Measurements from ENCODE around the gene NACC1. TPM values are rescaled to one million over a fixed set of nuclear protein-coding genes. Genes with fewer than 3 reads are reported as not detected.
"Not testable (repeated sequence)": the region's sequence is repeated elsewhere in the genome, so short reads cannot be mapped to it uniquely, and the experiment has no call there.

The NACC1 gene
- total RNA-seq, 1 donor from 2014 or later = 30.7 TPM

DNA sequence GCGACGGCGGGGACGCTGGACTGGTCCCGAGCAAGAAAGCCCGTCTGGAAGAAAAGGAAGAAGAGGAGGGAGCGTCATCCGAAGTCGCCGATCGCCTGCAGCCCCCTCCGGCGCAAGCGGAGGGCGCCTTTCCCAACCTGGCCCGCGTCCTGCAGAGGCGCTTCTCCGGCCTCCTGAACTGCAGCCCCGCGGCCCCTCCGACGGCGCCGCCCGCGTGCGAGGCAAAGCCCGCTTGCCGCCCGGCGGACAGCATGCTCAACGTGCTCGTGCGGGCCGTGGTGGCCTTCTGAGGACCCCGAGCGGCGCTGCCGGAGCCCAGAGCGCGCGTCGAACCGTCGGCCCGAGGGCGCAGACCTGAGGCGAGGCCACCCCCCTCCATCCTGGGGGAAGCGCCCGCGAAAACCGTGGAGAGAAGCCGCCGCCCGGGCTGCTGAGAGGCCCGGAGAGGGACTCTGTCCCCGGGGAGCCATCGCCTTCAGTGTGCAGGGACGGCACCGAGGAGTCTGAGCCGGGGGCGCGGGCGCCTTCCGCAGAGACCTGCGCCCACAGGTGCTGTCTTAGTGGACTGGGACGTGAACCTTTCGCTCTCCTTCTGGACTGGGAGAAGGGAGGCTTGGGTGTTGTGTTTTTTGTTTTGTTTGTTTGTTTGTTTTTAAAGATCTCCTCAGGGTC lies 35.6 kb downstream of the NACC1 start:
- peak; percentile 76 for DNase-seq (ENCODE audit: low spot score)
- intact Hi-C loops (cut with DNase I) = no loop called here

DNA sequence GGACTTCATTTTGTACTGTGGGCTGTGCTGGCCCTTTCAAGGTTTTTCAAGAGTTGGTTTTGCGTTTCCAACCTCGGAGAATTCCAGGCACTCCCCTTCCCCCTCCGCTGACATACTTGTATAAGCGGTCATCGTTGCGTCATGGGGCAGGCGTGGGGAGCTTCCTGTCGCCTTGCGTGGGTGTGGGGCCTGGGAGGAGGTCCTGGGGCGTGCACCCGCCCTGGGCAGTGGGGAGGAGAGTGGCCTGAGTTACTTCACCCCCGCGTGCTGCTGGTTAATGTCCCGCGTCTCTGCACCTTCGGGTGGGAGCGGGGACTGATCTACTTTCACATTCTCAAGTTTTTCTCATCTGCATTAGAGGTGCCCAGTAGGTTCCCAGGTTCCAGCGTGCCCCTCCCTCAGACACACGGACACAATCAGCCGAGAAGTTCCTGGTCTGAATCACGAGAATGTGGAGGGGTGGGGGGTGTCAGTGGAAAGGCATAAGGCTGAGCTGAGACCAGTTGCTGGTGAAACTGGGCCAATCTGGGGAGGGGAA lies 36.2 kb downstream of the NACC1 start:
- intact Hi-C loops (cut with DNase I) = no loop called here
- peak; percentile 31 for ATAC-seq
- peak; percentile 95 for DNase-seq (ENCODE audit: low spot score)

More for the DNA sequence above, 35.6 kb downstream of the NACC1 start:
- ATAC-seq = no peak

DNA sequence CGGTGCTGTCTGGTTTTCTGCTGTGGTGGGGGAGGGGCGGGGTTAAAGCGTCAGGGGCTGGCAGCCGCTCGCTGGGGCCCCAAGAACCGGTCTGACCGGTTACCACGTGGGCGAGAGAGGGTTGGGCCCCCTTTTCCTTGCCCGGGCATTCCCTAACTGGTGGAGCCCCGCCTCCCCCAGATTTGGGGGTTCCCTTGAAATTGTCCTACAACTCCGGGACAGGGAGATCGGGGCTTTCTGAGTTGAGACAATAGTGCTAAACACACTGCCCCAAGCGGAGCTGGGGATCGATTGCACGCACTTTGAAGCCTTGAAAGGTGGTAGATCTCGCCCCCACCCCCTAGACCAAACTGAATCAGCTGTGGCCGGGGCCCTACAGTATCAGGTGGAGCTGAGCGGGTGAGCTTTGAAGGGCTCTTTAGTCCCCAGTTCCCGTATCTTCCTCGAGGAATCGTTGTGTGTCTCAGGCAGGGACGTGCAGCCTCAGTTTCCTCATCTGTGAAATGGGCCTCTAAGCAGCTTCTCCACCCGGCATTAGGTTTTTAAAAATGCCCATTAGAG lies 36.9 kb downstream of the NACC1 start:
- DNase-seq (ENCODE audit: low spot score) (peak; percentile 88), ATAC-seq (no peak)
- intact Hi-C loops (cut with DNase I) = no loop called here

DNA sequence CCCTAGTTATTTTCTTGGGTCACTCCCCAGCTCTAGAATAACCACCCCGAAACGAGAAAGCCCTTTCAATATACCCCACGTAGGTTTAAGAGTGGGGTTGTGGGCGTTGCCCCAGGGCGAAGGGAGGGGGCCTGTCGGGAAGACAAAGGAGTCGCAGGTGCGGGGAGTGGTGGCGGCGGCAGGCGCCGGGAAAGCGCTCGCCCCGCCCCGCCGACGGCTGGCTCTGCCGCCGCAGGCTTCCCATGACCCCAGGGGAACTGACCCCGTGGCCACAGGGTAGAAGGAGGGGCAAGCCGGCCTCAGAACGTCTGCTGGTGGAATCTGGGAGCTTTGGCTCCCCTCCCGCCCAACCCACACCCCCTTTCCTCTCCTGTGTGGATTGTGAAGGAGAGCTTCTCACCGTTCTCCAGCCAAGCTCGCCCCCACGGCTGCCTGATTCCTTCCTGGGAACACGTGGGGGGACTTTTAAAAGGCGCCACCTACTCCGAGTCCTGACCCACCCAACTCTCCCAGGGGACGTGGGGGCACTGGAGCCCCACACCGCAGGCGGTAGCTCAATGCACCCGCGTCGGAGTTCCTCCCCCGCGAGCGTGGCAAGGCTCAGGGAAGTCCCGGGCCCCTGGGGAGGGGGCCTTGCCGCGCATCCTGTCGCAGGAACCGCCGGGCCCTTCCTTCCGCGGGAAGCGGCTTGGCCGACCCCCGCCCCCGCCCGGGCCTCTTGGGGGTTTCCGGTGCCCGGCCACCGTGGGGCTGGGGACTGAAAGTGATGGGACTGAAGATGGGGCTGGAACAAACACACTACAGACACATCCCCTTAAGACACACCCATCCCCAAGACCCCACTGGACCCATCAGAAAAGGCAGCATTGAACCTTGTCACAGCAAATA lies 37.7 kb downstream of the NACC1 start:
- intact Hi-C loops (cut with DNase I) = no loop called here
- DNase-seq (ENCODE audit: low spot score) = peak; percentile 91
- ATAC-seq = peak; percentile 25

DNA sequence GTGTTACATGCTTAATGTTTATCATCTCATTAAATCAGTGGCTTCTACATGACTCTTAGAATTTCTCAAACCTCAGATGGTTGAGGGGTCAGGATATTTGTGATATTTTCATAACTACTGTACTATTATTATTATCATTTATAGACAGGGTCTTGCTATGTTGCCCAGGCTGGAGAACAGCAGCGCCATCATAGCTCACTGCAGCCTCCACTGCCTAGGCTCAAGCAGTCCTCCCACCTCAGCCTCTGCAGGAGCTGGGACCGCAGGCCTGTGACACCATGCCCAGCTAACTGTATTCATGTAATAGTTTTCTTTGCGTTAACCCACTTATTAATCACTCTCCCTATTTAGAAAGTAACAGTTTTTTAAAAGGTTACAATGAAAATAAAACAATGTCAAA lies 41.6 kb downstream of the NACC1 start:
- ATAC-seq (no peak), DNase-seq (ENCODE audit: low spot score) (no peak)
- intact Hi-C loops (cut with DNase I) = no loop called here

DNA sequence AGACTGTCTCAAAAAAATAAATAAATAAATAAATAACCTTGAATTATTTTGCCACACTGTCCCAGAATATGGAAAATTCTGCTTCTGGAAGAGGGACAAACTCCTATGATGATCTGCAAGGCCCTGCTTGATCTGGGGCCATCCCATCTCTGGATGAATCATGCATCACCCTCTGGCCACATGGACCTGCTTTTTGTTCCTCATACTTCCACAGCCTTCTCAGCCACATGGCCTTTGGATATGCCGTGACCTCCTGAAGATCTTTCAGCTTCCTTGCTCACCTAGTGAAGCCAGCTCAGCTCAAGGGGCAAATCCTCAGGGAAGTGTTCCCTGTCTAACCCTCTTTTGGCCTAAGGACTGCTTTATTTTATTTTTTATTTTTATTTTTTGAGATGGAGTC lies 42.5 kb downstream of the NACC1 start:
- intact Hi-C loops (cut with DNase I) = no loop called here
- ATAC-seq (no peak), DNase-seq (ENCODE audit: low spot score) (no peak)

DNA sequence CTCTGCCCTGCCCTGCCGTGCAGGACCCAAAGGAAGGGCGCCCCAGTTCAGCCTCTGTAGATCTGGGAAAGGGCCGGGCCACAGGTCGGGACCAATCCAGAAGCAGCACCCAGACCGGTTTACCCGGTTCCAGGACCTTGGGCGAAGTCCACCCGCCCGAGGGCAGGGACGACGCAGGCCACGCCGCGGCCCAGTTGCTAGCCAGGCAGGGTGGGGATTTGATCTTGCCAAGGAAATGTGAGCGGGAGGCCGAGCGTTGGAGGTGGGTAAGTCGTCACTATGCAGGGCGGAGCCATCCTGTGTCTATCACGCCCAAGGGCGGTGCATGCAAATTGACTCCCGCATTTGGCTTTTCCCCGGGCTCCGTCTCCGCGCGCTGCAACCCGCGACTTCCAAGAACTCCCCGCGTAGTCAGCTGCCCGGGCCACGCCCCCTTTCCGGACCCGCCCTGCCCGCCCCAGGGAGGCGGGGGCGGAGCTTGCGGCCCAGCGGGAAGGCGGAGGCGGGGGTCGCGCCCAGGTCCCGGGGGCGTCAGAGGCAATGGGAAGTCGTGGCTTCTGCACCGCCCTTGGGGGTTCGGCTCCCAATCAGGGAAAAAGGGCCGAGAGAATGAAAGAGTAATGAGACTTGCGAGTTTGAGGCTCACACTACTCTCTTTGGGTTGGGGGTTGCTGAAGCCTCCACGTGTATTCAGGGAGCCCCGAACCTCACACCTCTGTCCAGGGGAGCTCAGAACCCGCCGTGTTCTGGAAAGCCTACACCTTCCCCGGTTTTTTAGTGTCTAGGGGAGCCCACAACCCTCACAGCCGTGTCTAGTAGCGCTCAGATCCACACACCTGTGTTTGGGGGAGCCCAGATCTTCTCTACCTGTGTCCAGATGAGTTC lies 44.9 kb downstream of the NACC1 start:
- intact Hi-C loops (cut with DNase I) = no loop called here
- peak; percentile 98 for DNase-seq (ENCODE audit: low spot score)

DNA sequence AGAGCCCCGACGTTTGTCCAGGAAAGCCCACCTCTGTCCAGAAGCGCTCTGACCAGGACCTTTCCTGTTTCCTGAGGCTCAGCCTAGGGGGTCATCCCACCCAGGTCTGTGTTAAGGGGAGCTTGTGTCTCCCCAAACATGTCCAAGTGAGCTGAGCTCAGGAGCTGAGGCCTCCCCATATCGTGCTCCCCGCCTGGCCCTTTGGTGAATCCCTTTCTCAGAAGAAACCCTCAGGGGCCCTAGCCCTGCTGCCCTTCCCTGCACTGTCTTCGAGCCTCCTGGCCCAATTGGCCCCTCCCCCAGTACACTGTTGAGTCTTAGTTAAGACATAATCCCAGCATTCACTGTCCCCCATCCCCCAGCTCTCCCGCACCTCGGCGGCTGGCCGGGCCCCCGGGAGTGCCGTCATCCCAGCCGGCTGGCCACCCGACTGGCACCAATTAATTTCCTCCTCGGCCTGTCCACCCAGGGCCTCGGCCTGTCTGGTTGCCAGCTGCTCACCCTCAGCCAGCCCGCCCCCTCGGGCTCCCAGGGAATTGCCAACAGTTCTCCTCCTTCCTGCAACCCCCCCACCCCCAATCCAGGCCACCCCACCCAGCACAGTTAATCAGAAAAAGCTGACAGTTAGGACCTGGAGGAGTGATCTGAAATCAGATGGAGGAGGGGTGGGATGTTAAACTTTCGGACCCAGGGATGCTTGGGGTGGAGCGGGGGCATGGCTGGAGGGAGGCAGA lies 45.7 kb downstream of the NACC1 start:
- ATAC-seq (peak; percentile 70), DNase-seq (ENCODE audit: low spot score) (peak; percentile 84)
- intact Hi-C loops (cut with DNase I) = no loop called here

More for the DNA sequence above, 44.9 kb downstream of the NACC1 start:
- ATAC-seq = peak; percentile 92

DNA sequence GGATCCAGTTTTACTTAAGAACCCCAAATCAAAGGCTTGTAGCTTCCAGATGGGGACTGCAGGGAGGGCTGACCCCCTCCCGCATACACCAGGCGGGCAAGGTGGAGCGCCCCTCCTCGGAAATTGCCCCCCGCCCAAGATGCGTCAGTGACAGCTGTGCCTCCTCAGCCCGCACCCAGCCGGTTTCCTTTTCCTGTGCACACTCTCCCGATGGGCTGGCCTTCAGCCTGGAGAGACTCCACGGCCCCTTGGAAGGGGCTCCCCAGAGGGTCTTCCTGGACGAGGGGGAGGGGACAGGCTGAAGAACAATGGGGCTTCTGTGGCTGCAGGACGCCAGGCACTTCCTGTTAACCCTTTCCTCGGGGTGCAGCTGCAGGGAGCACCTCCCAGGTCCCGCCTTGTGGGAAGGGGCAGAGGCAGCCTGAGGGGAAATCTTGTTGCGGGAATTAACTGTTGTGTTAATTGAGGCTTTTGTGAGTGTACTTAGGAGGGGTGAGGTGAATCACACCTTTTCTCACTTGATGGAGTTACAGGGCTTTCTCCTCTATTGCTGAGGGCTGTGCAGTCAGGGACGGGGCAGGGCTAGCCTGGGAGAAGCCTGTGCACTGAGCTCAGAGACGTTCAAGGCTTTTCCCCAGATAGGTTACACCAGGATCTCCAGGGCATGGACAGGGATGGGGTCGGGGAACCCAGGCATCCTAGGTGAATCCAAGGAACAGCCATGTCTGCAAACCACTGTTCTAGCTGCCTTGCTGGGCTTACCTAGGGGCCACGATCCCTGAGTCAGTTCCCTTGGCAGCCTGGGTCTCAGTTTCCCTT lies 46.5 kb downstream of the NACC1 start:
- intact Hi-C loops (cut with DNase I) = no loop called here
- ATAC-seq = peak; percentile 11
- DNase-seq (ENCODE audit: low spot score) = peak; percentile 79

DNA sequence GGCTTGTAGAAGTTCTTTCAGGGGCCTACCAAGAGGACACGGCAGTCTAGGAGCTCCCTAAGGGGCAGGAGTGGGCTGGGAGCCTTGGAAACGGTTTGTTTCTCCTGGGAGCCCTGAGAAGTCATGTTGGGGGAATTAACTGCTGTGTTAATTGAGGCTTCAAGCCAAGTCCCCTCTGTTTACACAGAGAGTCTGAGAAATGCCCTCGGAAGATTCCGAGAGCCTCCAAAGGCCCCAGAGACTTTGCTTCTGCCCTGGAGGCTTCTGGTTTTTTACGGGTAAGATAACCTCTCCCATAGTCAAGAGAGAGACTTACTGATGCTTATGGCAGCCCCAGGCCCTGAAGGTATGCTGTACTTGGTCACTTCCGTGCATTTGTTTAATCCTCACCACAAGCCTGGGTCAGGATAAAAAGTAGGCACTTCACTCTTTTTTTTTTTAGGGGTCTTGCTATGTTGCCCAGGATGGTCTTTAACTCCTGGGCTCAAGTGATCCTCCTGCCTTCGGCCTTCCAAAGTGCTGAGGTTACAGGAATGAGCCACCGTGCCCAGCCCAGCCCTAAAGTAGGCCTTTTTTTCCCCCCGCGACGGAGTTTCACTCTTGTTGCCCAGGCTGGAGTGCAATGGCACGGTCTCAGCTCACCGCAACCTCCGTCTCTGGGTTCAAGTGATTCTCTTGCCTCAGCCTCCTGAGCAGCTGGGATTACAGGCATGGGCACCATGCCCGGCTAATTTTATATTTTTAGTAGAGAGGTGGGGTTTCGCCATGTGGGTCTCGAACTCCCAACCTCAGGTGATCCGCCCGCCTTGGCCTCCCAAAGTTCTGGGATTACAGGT lies 47.3 kb downstream of the NACC1 start:
- intact Hi-C loops (cut with DNase I) = no loop called here
- DNase-seq (ENCODE audit: low spot score) (no peak), ATAC-seq (no peak)

DNA sequence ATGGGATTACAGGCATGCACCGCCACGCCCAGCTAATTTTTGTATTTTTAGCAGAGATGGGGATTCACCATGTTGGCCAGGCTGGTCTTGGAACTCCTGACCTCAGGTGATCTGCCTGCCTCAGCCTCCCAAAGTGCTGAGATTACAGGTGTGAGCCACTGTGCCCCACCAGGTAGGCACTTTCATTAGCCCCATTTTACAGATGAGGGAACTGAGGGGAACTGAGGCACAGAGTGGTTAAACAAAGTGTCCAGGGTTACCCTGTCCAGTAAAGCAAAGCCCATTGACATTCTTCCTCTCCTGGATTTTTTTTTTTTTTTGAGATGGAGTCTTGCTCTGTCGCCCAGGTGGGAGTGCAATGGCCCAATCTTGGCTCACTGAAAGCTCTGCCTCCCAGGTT lies 48.1 kb downstream of the NACC1 start:
- intact Hi-C loops (cut with DNase I); ATAC-seq; DNase-seq (ENCODE audit: low spot score): not testable (repeated sequence)

DNA sequence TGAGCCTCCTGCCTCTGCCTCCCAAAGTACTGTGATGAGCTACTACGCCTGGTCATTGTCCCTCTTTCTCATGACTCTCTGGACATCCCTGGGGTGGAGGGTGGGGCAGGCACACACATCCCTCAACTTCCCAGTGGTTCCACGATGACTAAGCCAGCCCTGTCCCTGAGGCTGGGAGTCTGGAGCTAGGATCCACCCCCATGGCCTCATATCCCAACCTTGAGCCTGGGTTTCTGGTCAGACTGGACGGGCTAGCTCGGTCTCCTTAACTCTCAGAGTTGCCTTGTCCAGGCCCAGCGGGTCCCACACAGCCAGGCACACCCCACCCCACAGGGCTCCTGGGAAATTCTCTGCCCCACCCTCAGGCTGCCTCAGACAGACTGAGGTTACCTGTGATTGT lies 51.7 kb downstream of the NACC1 start:
- ATAC-seq (no peak), DNase-seq (ENCODE audit: low spot score) (no peak)
- intact Hi-C loops (cut with DNase I) = no loop called here

DNA sequence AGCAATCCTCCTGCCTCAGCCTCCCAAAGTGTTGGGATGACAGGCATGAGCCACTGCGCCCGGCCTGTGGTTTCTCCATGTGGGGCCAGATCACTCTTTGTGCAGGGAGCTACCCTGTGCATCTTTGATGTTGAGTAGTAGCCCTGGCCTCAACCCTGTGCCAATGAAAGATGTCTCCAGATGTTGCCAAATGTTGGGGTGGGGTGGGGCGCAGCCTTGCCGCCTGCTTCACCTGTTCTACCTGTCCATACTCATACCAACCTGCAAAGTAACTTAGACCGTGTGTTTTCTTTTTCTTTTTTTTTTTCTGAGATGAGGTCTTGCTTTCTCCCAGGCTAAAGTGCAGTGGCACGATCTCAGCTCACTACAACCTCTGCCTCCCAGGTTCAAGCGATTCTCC lies 53.1 kb downstream of the NACC1 start:
- DNase-seq (ENCODE audit: low spot score) = no peak
- intact Hi-C loops (cut with DNase I) = no loop called here
- ATAC-seq = no peak

DNA sequence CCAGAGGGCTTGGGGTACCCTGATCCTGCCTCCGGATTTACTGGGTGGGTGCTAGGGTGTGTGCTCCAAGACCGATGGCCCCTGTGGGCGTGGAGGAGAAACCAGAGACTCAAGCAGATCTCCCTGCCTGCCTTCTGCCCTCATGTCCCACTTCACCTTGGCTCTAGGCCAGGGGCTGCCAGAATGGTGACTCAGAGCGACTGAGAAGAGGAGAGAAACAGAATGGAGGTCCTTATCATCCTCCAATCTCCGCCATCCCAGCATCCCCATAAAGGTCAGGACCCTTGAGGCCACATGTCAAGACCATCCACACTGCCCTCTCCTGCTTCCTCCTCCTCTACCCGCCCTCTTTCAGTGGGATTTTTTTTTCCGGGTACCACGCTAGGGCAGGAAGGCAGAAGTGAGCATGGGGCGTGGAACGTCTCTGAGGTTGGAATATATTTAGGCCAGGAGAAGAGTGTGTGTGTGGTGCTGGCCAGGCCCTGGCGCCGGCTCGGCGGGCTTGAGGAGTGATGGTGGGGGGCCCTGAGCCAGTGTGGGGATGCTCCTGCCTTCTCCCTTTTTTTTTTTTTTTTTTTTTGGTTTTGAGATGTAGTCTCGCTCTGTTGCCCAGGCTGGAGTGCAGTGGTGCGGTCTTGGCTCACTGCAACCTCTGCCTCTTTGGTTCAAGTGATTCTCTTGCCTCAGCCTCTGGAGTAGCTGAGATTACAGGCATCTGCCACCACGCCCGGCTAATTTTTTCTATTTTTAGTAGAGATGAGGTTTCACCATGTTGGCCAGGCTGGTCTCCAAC lies 54.5 kb downstream of the NACC1 start:
- peak; percentile 86 for DNase-seq (ENCODE audit: low spot score)
- ATAC-seq = peak; percentile 29
- intact Hi-C loops (cut with DNase I) = no loop called here

DNA sequence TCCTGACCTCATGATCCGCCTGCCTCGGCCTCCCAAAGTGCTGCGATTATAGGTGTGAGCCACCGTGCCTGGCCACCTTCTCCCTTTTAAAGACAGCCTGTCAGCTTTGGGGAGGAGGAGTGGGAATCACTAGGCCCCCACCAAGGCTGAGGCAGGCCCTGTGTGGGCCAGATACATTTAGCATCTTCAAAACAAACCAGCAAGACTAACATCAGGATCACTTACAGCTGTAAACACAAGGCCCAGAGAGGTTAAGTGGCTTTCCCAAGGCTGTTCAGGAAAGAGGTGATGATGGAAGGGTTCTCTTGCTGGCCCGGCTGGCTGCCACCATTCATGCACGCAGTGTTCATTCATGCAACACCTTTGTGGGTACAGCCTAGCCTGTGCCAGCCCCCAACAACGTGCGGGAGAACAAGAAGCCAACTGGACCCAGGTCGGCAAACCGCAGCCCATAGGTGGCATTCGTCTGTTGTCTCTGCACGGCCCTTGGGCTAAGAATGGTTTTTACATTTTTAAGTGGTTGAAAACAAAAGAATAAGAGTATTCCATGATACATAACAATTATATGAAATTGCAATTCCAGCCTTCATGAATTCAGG lies 55.2 kb downstream of the NACC1 start:
- DNase-seq (ENCODE audit: low spot score) = no peak
- no peak for ATAC-seq
- intact Hi-C loops (cut with DNase I) = no loop called here
